Kidney (tissue), 22 donors: ENCODE results near the gene OR8B4. TPM values are rescaled to one million over a fixed set of nuclear protein-coding genes. Genes with fewer than 3 reads are reported as not detected.

Source experiments
- DNase-seq, 5 donors: peaks; one replicate each; pipeline ENCODE4 v3.0.0-alpha.2; 2013 to 2020
- FAIRE-seq: peaks from 2 replicates; lab custom pipeline; 2012; peaks lifted over from hg19 to GRCh38; lab: Jason Lieb, UNC
- H3K27ac ChIP-seq, 2 donors: one replicate each; pipeline ENCODE4 v1.7.0; 2013; ENCODE audit warnings: low read depth in 2 of 2, low read length in 2 of 2, inconsistent platforms in 1 of 2
- H3K27me3 ChIP-seq: one replicate; pipeline ENCODE4 v1.7.1; 2013; ENCODE audit warnings: low read length, inconsistent platforms; ENCODE audit not compliant: control insufficient read depth, insufficient read depth
- H3K36me3 ChIP-seq, 3 donors: one replicate each; pipeline versions ENCODE4 v1.7.0 to v1.7.1; 2013; ENCODE audit warnings: low read length in 3 of 3, control low read depth in 1 of 3, inconsistent platforms in 1 of 3; ENCODE audit not compliant: insufficient read depth in 3 of 3, control insufficient read depth in 2 of 3
- H3K4me1 ChIP-seq, 3 donors: one replicate each; pipeline versions ENCODE4 v1.7.0 to v1.7.1; 2013; ENCODE audit warnings: low read length in 3 of 3, inconsistent platforms in 1 of 3, low read depth in 1 of 3; ENCODE audit not compliant: control insufficient read depth in 2 of 3, insufficient read depth in 2 of 3
- H3K4me3 ChIP-seq, 3 donors: one replicate each; pipeline versions ENCODE4 v1.7.0 to v1.8.1; 2013; ENCODE audit warnings: low read length in 3 of 3, control low read depth in 1 of 3, inconsistent platforms in 1 of 3
- H3K9ac ChIP-seq, 3 donors: one replicate each; pipeline versions ENCODE4 v1.7.0 to v1.7.1; 2013; ENCODE audit warnings: low read length in 3 of 3, control low read depth in 1 of 3, inconsistent platforms in 1 of 3
- H3K9me3 ChIP-seq, 3 donors: one replicate each; pipeline versions ENCODE4 v1.7.0 to v1.7.1; 2013; ENCODE audit warnings: low read length in 3 of 3, control low read depth in 1 of 3, inconsistent platforms in 1 of 3; ENCODE audit not compliant: control insufficient read depth in 2 of 3, insufficient read depth in 1 of 3
- intact Hi-C: fragments of 100-400 bp; cut with DNase I; formaldehyde crosslinking; loops from one replicate; pipeline ENCODE4 v1.11.1; 2022
- long read RNA-seq, 10 donors: library from polyadenylated mRNA in 1 of 10; unstranded in 1 of 10; transcript quantifications; one replicate each; pipeline ENCODE4 v2.0.0 and lab custom pipeline, GENCODE V29; 2021 to 2026
- polyA plus RNA-seq: library from polyadenylated mRNA; stranded (reverse); fragments of 350-450 nt; fragmentation: Illumina TruSeq; extraction: RNeasy Lipid Tissue Mini Kit (QIAGEN cat#74804); gene quantifications from one replicate; pipeline ENCODE4 v1.2.3, GENCODE V29; 2014; ENCODE audit warnings: low read depth, low replicate concordance; ENCODE audit not compliant: insufficient read depth
- total RNA-seq: library from RNA; stranded (reverse); fragmentation: NEBNext Ultra II Directional; extraction: Animal tissue kit (Norgen Biotek cat#: 25700); gene quantifications from one replicate; pipeline ENCODE4 v1.2.1, GENCODE V29; 2021
- TF ChIP-seq, protein P1 (sequence below): IDR thresholded peaks from 3 replicates; pipeline ENCODE4 v1.5.1; 2012; ENCODE audit warnings: mild to moderate bottlenecking, moderate library complexity, borderline replicate concordance; ENCODE audit not compliant: insufficient read depth; ENCODE audit errors: extremely low read depth
- donor health status: control.
- donor health status: control.
- donor health status: control.
- donor health status: control.
- donor health status: control.
- donor health status: DM: yes; HTN: yes; CAD: no.
- donor health status: Normal renal cell carcinoma (clear cell type).

OR8B4 gene, protein sequence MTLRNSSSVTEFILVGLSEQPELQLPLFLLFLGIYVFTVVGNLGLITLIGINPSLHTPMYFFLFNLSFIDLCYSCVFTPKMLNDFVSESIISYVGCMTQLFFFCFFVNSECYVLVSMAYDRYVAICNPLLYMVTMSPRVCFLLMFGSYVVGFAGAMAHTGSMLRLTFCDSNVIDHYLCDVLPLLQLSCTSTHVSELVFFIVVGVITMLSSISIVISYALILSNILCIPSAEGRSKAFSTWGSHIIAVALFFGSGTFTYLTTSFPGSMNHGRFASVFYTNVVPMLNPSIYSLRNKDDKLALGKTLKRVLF
- total RNA-seq (not detected), polyA plus RNA-seq (not detected)
- long read RNA-seq, donor 1: 0 reads
- long read RNA-seq, donor 2: 0 reads
- long read RNA-seq, donor 3: 0 reads
- long read RNA-seq, donor 4: 0 reads
- long read RNA-seq, donor 5: 0 reads
- long read RNA-seq, donor 6: 0 reads
- long read RNA-seq, donor 7: 0 reads
- long read RNA-seq, donor 8: 0 reads
- long read RNA-seq, donor 9, partial matches to known transcripts: 0 of 1 reads
- long read RNA-seq, donor 9, other reads (novel, unspliced or antisense): 0 of 1 reads
- long read RNA-seq, donor 10: 0 reads

DNA sequence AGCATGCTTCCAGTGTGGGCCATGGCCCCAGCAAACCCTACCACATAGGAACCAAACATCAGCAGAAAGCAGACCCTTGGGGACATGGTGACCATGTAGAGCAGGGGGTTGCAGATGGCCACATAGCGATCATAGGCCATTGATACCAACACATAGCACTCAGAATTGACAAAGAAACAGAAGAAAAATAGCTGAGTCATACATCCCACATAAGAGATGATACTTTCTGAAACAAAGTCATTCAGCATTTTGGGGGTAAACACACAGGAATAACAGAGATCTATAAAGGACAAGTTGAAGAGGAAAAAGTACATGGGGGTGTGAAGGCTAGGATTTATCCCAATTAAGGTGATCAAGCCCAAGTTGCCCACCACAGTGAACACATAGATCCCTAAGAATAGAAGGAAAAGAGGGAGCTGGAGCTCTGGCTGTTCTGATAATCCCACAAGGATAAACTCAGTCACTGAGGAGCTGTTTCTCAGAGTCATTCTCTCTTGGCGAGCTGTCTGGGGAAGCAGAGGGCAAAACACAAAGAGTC is at the start of gene OR8B4:
TSS of gene OR8B4 (minus strand) at position 488 of the 538 bp plus-strand sequence. CDS start at position 488, 0 bp downstream.
- no peaks in the 10 kb centered on the region for H3K4me1 ChIP-seq
- H3K9me3 ChIP-seq: no peaks in the 10 kb centered on the region
- TF ChIP-seq, protein P1, sequence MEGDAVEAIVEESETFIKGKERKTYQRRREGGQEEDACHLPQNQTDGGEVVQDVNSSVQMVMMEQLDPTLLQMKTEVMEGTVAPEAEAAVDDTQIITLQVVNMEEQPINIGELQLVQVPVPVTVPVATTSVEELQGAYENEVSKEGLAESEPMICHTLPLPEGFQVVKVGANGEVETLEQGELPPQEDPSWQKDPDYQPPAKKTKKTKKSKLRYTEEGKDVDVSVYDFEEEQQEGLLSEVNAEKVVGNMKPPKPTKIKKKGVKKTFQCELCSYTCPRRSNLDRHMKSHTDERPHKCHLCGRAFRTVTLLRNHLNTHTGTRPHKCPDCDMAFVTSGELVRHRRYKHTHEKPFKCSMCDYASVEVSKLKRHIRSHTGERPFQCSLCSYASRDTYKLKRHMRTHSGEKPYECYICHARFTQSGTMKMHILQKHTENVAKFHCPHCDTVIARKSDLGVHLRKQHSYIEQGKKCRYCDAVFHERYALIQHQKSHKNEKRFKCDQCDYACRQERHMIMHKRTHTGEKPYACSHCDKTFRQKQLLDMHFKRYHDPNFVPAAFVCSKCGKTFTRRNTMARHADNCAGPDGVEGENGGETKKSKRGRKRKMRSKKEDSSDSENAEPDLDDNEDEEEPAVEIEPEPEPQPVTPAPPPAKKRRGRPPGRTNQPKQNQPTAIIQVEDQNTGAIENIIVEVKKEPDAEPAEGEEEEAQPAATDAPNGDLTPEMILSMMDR: no peak
- no peak within 1 kb of the TSS for H3K4me3 ChIP-seq
- H3K27ac ChIP-seq: no peak within 1 kb of the TSS
- H3K27me3 ChIP-seq: no peaks in the 10 kb centered on the region
- no peak for DNase-seq
- H3K36me3 ChIP-seq: no peaks in the 10 kb centered on the region
- H3K9ac ChIP-seq: no peak within 1 kb of the TSS
- intact Hi-C loops: no loop called here
- no peak for FAIRE-seq

DNA sequence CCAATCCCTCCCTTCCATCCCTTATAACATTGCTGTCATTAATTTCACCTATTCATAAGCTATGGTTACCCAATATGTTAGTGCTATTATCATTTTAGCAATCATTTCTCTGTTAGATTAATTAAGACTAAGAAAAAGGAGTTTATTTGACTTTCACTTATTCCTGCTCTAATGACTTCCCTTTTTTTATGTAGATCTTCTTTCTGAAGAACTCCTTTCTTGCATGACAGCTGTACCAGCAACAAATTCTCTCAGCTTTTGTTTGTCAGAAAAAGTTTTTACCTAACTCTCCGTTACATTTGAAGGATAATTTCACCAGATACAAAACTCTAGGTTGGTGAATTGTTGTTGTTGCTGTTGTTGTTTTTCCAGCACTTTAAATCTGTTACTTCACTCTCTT is 49.4 kb upstream of the OR8B4 start:
- H3K9me3 ChIP-seq: no peaks in the 10 kb centered on the region
- H3K36me3 ChIP-seq: no peaks in the 10 kb centered on the region
- no peaks in the 10 kb centered on the region for H3K27me3 ChIP-seq
- intact Hi-C loops: no loop called here
- TF ChIP-seq, protein P1: no peak
- FAIRE-seq: no peak
- H3K27ac ChIP-seq: no peak overlapping the region
- DNase-seq: no peak
- H3K4me1 ChIP-seq: no peaks in the 10 kb centered on the region
- no peak overlapping the region for H3K9ac ChIP-seq
- H3K4me3 ChIP-seq: no peak overlapping the region

DNA sequence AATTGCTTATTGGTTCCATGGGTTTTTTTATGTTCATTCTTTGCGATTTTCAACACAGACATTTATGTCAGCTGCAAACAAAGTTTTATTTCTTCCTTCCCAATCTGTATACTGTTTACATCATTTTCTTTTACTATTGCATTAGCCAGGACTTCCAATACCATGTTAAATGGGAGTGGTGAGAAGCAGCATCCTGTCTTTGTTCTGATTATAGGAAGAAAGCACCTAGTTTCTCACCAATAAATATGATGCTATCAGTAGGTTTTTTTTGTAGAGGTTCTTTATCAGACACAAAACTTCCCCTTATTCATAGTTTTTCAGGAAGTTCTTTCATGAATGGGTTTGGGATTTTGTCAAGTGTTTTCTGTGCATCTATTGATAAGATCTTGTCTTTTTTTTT is 48.8 kb upstream of the OR8B4 start:
- H3K4me1 ChIP-seq: no peaks in the 10 kb centered on the region
- no peak overlapping the region for H3K4me3 ChIP-seq
- no peaks in the 10 kb centered on the region for H3K27me3 ChIP-seq
- TF ChIP-seq, protein P1: no peak
- no peaks in the 10 kb centered on the region for H3K36me3 ChIP-seq
- intact Hi-C loops: no loop called here
- H3K9me3 ChIP-seq: no peaks in the 10 kb centered on the region
- no peak for FAIRE-seq
- no peak overlapping the region for H3K9ac ChIP-seq
- H3K27ac ChIP-seq: no peak overlapping the region
- no peak for DNase-seq
